NT2/D1 (cell line): Measurements from ENCODE around the gene BBS7.

ENCODE experiments used
- YY1 ChIP-seq: IDR thresholded peaks from 2 replicates; pipeline ENCODE4 v1.6.1; 2011; ENCODE audit not compliant: insufficient read length, insufficient read depth
- ZNF274 ChIP-seq: IDR thresholded peaks from 2 replicates; pipeline ENCODE4 v1.6.1; 2011; ENCODE audit warnings: mild to moderate bottlenecking, low read depth, low read length

DNA sequence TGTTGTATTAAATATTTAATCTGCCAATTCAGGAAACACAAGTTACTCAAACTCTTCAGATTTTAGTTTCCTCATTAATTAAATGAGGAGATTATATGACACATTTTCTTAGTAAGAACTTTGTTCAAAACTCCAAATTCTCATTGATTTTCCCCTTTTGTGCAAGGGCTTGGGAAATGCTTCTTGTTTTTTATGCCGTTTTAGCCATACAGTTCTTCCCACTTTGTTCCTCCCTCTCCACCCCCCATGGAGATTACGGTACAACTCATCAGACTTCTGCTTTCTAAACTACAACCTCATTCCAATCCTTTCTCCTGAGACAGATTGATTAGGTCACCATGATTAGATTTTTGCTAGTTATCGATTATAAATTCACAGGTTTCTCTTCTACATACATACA is 10.9 kb upstream of the BBS7 start:
- TF ChIP-seq YY1 (no peak), ZNF274 (no peak)
